NCI-H1092 (cell line): ENCODE measurements around the gene IGFBP7.

ENCODE experiments used
- DNase-seq: peaks from one replicate; lab custom pipeline; 2025; lab: John Stamatoyannopoulos, UW

The IGFBP7 gene

GRCh38 chr4:57040510-57040909 lies 69.7 kb downstream of the IGFBP7 start:
- DNase-seq = no peak

- no peak for DNase-seq
These were observed 70.8 kb downstream of the IGFBP7 start for GRCh38 chr4:57039345-57039744.

GRCh38 chr4:57037982-57038604 lies 72.1 kb downstream of the IGFBP7 start:
- DNase-seq = peak; percentile 55

- DNase-seq = no peak
These were observed 75.7 kb downstream of the IGFBP7 start for GRCh38 chr4:57034520-57034919.

GRCh38 chr4:57023104-57023503 lies 87.1 kb downstream of the IGFBP7 start:
- no peak for DNase-seq

- DNase-seq = no peak
These were observed 89.6 kb downstream of the IGFBP7 start for GRCh38 chr4:57020467-57021101.

- DNase-seq = no peak
These were observed 91.2 kb downstream of the IGFBP7 start for GRCh38 chr4:57018980-57019379.

- DNase-seq = no peak
These were observed 96.6 kb downstream of the IGFBP7 start for GRCh38 chr4:57013543-57014120.

GRCh38 chr4:56999751-57000150 lies 110.4 kb downstream of the IGFBP7 start:
- DNase-seq = no peak

GRCh38 chr4:56995525-56995924 lies 114.7 kb downstream of the IGFBP7 start:
- peak; percentile 47 for DNase-seq

- DNase-seq = no peak
These were observed 119.9 kb downstream of the IGFBP7 start for GRCh38 chr4:56990109-56990905.

GRCh38 chr4:56986952-56987351 lies 123.2 kb downstream of the IGFBP7 start:
- no peak for DNase-seq

GRCh38 chr4:56986192-56986591 lies 124.0 kb downstream of the IGFBP7 start:
- DNase-seq = no peak

- no peak for DNase-seq
These were observed 128.4 kb downstream of the IGFBP7 start for GRCh38 chr4:56981795-56982201.
